ENCODE measurements around the gene AKAP6. TPM values are rescaled to one million over a fixed set of nuclear protein-coding genes. Genes with fewer than 3 reads are reported as not detected.

Gene AKAP6
- total RNA-seq, 1 donor from 2014 or later: 2.8 TPM

- Mint-ChIP-seq H3K36me3 (ENCODE audit: low read depth, unreplicated experiment) (no peaks in the 10 kb centered on the region), H3K27ac (ENCODE audit: unreplicated experiment) (no peak overlapping the region), H3K27me3 (ENCODE audit: low read depth, unreplicated experiment) (peaks cover 6% of the 10 kb centered on the region), H3K4me3 (ENCODE audit: unreplicated experiment) (no peak overlapping the region), H3K9me3 (ENCODE audit: unreplicated experiment) (no peaks in the 10 kb centered on the region), H3K4me1 (ENCODE audit: low read depth, unreplicated experiment) (peaks cover 7% of the 10 kb centered on the region)
- Histone ChIP-seq H2AFZ (ENCODE audit: low read depth, low read length) (no peak overlapping the region), H3K36me3 (ENCODE audit: insufficient read depth, low read length) (no peaks in the 10 kb centered on the region), H3K27ac (ENCODE audit: low read depth, low read length) (no peak overlapping the region), H3K4me1 (ENCODE audit: insufficient read depth, low read length) (no peaks in the 10 kb centered on the region), H3K79me2 (ENCODE audit: insufficient read depth, low read length) (no peaks in the 10 kb centered on the region), H3K9me3 (ENCODE audit: insufficient read depth, low read depth, low read length) (no peaks in the 10 kb centered on the region), H4K20me1 (ENCODE audit: insufficient read depth, low read length) (no peaks in the 10 kb centered on the region), H3K27me3 (ENCODE audit: insufficient read depth, low read length) (peaks cover 7% of the 10 kb centered on the region), H3K4me2 (ENCODE audit: low read length) (no peak overlapping the region), H3K9ac (ENCODE audit: low read length) (no peak overlapping the region), H3K4me3 (ENCODE audit: insufficient read depth, low read depth, low read length) (no peak overlapping the region)
- FAIRE-seq (no peak), DNase-seq (ENCODE audit: low read depth) (no peak)
- TF ChIP-seq CTCF (IDR thresholded peaks at IDR 0.05; ENCODE audit: insufficient read depth, low read depth, low read length) (no peak), EZH2 (IDR thresholded peaks at IDR 0.05; ENCODE audit: insufficient read depth, low read length) (no peak)
These were observed 245.2 kb downstream of the AKAP6 start for GRCh38 chr14:32574269-32574668.

- Histone ChIP-seq H3K4me1 (ENCODE audit: insufficient read depth, low read length) (no peaks in the 10 kb centered on the region), H3K4me2 (ENCODE audit: low read length) (peak overlapping the region; percentile 56), H4K20me1 (ENCODE audit: insufficient read depth, low read length) (no peaks in the 10 kb centered on the region), H3K27me3 (ENCODE audit: insufficient read depth, low read length) (peaks cover 7% of the 10 kb centered on the region), H3K9me3 (ENCODE audit: insufficient read depth, low read depth, low read length) (no peaks in the 10 kb centered on the region), H3K79me2 (ENCODE audit: insufficient read depth, low read length) (no peaks in the 10 kb centered on the region), H3K9ac (ENCODE audit: low read length) (no peak overlapping the region), H2AFZ (ENCODE audit: low read depth, low read length) (no peak overlapping the region), H3K27ac (ENCODE audit: low read depth, low read length) (no peak overlapping the region), H3K36me3 (ENCODE audit: insufficient read depth, low read length) (no peaks in the 10 kb centered on the region), H3K4me3 (ENCODE audit: insufficient read depth, low read depth, low read length) (peak overlapping the region; percentile 12)
- DNase-seq (ENCODE audit: low read depth): peak; percentile 31
- Mint-ChIP-seq H3K4me1 (ENCODE audit: low read depth, unreplicated experiment) (peaks cover 7% of the 10 kb centered on the region), H3K4me3 (ENCODE audit: unreplicated experiment) (no peak overlapping the region), H3K9me3 (ENCODE audit: unreplicated experiment) (no peaks in the 10 kb centered on the region), H3K27me3 (ENCODE audit: low read depth, unreplicated experiment) (peaks cover 6% of the 10 kb centered on the region), H3K36me3 (ENCODE audit: low read depth, unreplicated experiment) (no peaks in the 10 kb centered on the region), H3K27ac (ENCODE audit: unreplicated experiment) (no peak overlapping the region)
- no peak for TF ChIP-seq EZH2 (IDR thresholded peaks at IDR 0.05; ENCODE audit: insufficient read depth, low read length)
- peak; percentile 100 for TF ChIP-seq CTCF (IDR thresholded peaks at IDR 0.05; ENCODE audit: insufficient read depth, low read depth, low read length)
- FAIRE-seq: peak; percentile 80
These were observed 247.1 kb downstream of the AKAP6 start for GRCh38 chr14:32576088-32576795.

DNA sequence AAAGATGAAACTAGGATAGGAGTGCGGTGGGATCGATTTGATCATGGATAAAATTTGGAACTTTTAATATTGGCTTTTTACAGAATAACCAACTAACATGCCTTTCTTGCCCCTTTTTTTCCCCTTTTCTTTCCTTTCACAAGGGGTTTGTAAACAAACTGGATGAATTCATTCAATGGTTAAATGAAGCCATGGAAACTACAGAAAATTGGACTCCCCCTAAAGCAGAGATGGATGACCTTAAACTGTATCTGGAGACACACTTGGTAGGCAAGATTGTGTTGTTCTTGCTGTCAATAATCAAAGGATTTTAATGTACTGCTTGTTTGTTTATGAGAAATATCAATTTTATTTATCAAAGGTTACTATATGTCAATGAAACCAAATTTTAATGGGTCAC is 247.9 kb downstream of the AKAP6 start:
- Histone ChIP-seq H2AFZ (ENCODE audit: low read depth, low read length) (no peak overlapping the region), H3K4me3 (ENCODE audit: insufficient read depth, low read depth, low read length) (no peak overlapping the region), H3K36me3 (ENCODE audit: insufficient read depth, low read length) (no peaks in the 10 kb centered on the region), H3K9ac (ENCODE audit: low read length) (no peak overlapping the region), H4K20me1 (ENCODE audit: insufficient read depth, low read length) (no peaks in the 10 kb centered on the region), H3K4me1 (ENCODE audit: insufficient read depth, low read length) (no peaks in the 10 kb centered on the region), H3K4me2 (ENCODE audit: low read length) (peak overlapping the region; percentile 56), H3K9me3 (ENCODE audit: insufficient read depth, low read depth, low read length) (no peaks in the 10 kb centered on the region), H3K27me3 (ENCODE audit: insufficient read depth, low read length) (peaks cover 7% of the 10 kb centered on the region), H3K27ac (ENCODE audit: low read depth, low read length) (no peak overlapping the region), H3K79me2 (ENCODE audit: insufficient read depth, low read length) (no peaks in the 10 kb centered on the region)
- TF ChIP-seq EZH2 (IDR thresholded peaks at IDR 0.05; ENCODE audit: insufficient read depth, low read length): no peak
- no peak overlapping the region for H3K4me3 Mint-ChIP-seq (ENCODE audit: unreplicated experiment)
- H3K27ac Mint-ChIP-seq (ENCODE audit: unreplicated experiment): no peak overlapping the region
- FAIRE-seq (no peak), DNase-seq (ENCODE audit: low read depth) (no peak)
- H3K4me1 Mint-ChIP-seq (ENCODE audit: low read depth, unreplicated experiment): peaks cover 7% of the 10 kb centered on the region
- H3K36me3 Mint-ChIP-seq (ENCODE audit: low read depth, unreplicated experiment): no peaks in the 10 kb centered on the region
- peaks cover 6% of the 10 kb centered on the region for H3K27me3 Mint-ChIP-seq (ENCODE audit: low read depth, unreplicated experiment)
- no peaks in the 10 kb centered on the region for H3K9me3 Mint-ChIP-seq (ENCODE audit: unreplicated experiment)
